Cardiac septum (tissue), 1 donor: Measurements from ENCODE around the gene CHRNA7. TPM values are rescaled to one million over a fixed set of nuclear protein-coding genes. Genes with fewer than 3 reads are reported as not detected.
"Not testable (repeated sequence)": the region's sequence is repeated elsewhere in the genome, so short reads cannot be mapped to it uniquely, and the experiment has no call there.

Experiments used
- DNase-seq: peaks from one replicate; pipeline ENCODE4 v3.0.0-alpha.2; 2020; ENCODE audit warnings: low spot score
- intact Hi-C: fragments of 100-400 bp; cut with DNase I; formaldehyde crosslinking; loops from one replicate; pipeline ENCODE4 v1.14.0; 2022
- total RNA-seq: library from RNA; stranded (reverse); fragmentation: NEBNext Ultra II Directional; extraction: Animal tissue kit (Norgen Biotek cat#: 25700); gene quantifications from one replicate; pipeline ENCODE4 v1.2.1, GENCODE V29; 2021
- donor health status: DM: no; HTN: no; CAD: no.

The CHRNA7 gene
- total RNA-seq, 1 donor from 2014 or later, result 1.1 TPM

DNA sequence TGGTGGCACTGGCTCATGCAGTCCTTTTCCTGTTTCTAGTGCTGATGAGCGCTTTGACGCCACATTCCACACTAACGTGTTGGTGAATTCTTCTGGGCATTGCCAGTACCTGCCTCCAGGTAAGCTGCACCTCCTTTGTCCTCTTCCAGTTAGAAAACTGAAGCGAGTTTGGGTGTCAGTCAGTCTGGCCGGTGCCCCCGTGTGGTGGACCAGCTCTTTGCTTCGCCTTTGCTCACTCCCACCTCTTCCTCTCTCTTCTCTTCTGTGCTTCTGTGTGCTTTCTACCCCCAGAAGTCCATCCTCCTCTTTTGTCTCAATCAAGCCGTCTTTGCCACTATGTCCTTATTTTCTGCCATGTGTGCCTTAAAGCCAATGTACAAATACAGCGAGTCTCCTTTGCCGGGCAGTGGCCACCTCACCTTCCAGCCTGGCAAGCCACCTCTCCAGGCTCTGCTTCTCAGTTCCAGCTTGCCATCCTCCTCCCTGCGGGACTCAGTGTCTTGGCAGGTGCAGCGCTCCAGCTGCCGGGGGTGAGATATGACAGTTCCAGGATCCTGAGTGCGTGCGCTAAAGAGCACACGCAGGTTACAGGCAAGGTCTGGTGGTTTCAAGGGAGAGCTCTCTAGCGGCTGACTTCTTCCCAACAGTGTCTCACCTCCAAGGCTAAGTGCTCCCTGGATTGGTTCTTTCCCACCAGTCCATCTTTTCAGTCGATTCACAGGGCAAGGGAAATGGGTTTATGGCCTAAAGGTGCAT lies 123.7 kb downstream of the CHRNA7 start:
- DNase-seq, intact Hi-C loops: not testable (repeated sequence)

DNA sequence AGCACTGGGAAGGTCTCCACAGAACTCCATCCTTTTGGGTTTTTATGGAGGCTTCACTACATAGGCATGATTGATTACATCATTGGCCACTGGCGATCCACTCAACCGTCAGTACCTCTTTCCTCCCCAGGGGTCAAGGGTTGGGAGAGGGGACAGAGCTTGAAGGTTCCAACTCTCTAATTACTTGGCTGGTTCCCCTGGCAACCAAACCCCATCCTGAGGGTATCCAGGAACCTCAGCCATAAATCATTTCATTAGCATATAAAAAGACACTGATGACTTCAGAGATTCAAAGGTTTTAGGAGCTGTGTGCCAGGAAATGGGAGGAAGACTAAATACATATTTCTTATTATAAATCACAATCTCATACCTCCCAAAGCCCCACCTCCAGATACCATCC lies 131.8 kb downstream of the CHRNA7 start:
- intact Hi-C loops, DNase-seq: not testable (repeated sequence)

DNA sequence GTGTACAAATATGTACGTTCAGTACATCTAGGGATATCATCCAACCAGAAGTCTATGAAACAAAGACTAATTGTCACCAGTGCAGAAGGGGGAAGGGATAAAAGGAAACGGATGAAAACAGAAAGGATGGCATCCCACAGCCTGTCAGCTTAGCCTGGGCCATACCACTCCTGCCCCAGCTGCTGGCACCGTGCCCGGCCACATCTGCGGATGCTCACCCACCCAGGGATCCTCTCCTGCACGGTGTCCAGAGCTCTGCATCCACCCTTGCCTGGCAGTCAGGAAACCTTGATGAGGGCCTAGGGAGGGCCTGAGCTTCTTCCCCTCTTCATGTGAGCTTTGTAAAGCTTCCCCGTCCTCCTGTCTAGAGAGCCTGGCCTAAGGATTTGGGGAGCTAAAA lies 133.8 kb downstream of the CHRNA7 start:
- DNase-seq, intact Hi-C loops: not testable (repeated sequence)

DNA sequence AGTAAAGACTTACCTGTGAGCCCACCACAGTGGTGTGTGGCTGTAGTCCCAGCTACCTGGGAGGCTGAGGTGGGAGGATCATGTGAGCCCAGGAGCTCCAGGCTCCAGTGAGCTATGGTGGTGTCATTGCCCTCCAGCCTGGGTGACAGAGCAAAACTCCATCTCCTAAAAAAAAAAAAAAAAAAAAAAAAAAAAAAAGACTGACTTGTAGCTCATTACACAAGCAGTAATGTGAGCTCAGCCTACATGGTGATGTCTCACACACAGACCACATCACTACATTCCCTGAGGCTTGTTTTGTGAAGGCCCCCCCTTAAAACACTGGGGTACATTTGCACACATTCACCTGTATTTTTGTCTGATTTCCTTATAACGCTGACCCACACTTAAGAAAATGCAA lies 134.4 kb downstream of the CHRNA7 start:
- intact Hi-C loops, DNase-seq: not testable (repeated sequence)

DNA sequence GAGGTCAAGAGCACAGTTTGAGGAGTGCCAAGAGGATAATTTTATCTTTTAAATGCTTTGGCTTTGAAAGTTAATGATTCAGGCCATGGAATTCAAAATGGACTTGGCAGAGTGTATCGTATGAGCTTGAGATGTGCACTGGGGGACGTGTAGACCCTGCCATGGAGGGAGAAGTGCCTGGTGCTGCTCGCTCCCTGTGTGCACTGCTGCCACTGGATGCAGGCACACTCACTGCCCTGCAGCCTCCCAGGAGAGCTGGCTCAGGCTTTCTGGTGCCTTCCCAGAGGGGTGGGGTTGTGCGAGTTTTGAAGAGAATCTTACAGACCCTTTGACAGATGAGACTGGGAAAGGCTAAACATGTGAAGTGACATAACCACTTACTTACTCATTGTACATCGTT lies 135.5 kb downstream of the CHRNA7 start:
- intact Hi-C loops, DNase-seq: not testable (repeated sequence)

DNA sequence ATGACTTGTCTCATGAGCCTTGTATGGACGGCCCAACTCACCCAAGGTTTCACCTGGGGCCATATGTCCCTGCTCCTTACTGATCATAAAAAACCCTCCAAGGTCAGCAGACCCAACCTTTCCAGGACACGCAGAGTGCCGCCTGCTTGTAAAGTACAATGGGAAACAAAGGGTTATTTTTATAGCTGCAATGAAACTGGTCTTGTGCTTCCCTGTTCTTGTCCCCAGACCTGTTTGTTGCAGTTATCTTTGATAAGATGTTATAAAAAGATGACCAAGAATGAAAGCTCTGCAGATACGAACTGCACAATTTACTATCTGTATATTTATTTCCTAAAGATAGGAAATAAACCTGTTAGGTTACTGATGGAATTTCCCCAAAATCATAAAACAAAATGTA lies 136.0 kb downstream of the CHRNA7 start:
- intact Hi-C loops, DNase-seq: not testable (repeated sequence)

DNA sequence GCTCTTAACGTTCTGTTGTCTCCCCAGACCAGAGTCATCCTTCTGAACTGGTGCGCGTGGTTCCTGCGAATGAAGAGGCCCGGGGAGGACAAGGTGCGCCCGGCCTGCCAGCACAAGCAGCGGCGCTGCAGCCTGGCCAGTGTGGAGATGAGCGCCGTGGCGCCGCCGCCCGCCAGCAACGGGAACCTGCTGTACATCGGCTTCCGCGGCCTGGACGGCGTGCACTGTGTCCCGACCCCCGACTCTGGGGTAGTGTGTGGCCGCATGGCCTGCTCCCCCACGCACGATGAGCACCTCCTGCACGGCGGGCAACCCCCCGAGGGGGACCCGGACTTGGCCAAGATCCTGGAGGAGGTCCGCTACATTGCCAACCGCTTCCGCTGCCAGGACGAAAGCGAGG lies 137.6 kb downstream of the CHRNA7 start:
- DNase-seq, intact Hi-C loops: not testable (repeated sequence)

GRCh38 chr15:32180579-32180978 lies 150.3 kb downstream of the CHRNA7 start:
- DNase-seq, intact Hi-C loops: not testable (repeated sequence)

- DNase-seq, intact Hi-C loops: not testable (repeated sequence)
Observed at GRCh38 chr15:32193780-32194179, 163.5 kb downstream of the CHRNA7 start.

DNA sequence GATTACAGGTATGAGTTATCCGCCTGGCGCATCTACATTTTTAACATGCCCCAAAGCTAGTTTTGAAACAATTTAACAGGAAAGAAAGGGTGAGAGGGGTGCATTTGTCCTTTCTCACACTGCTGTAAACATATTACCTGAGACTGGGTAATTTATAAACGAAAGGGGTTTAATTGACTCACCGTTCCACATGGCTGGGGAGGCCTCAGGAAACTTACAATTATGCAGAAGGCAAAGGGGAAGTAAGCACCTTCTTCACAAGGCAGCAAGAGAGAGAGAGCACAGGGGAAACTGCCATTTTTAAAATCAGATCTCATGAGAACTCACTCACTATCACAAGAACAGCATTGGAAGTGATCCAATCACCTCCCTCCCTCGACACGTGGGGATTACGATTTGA lies 165.9 kb downstream of the CHRNA7 start:
- intact Hi-C loops, DNase-seq: not testable (repeated sequence)

- DNase-seq, result not testable (repeated sequence)
Observed at GRCh38 chr15:32198938-32199337, 168.6 kb downstream of the CHRNA7 start.

DNA sequence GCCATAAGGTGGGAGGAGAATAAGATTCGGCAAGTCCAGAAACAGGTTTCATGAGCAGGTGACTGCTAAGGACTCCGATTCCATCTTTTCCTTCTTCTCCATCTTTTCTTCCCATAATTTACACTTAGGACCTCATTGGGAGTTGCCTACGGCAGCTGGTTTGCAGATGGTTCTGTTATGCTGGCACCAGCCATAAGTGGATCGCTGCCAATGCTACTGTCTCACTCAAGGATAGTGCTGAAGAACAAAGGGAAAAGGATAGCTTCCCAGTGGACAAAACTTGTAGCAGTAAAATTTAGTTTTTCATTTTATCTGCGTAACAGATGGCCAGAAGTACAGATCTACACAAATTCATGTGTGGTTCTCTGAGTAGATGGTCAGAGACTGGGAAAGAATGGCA lies 178.8 kb downstream of the CHRNA7 start:
- intact Hi-C loops, DNase-seq: not testable (repeated sequence)

More at GRCh38 chr15:32198938-32199337, 168.6 kb downstream of the CHRNA7 start:
- intact Hi-C loops, result not testable (repeated sequence)

GRCh38 chr15:32218666-32219065 lies 188.4 kb downstream of the CHRNA7 start:
- intact Hi-C loops, result no loop called here
- no peak for DNase-seq

Other genes starting within 250 kb of the CHRNA7 start
- 1.3 TPM for gene OTUD7A, start 159.8 kb upstream of the CHRNA7 start, total RNA-seq